Hepatocyte (in vitro differentiated cells): ENCODE results near the gene VGLL4.

Experiments used
- CTCF ChIP-seq: fragments of 200-600 bp; sonication (generic); IDR thresholded peaks from 2 replicates; pipeline ENCODE4 v1.5.1; 2016; ENCODE audit warnings: antibody characterized with exemption, mild to moderate bottlenecking; ENCODE audit not compliant: poor library complexity
- EZH2 ChIP-seq: fragments of 200-600 bp; sonication (generic); IDR thresholded peaks from 2 replicates; pipeline ENCODE4 v1.6.1; 2016; ENCODE audit warnings: antibody characterized with exemption, mild to moderate bottlenecking, borderline replicate concordance
- EZH2phosphoT487 ChIP-seq: fragments of 200-600 bp; sonication (generic); IDR thresholded peaks from one replicate; pipeline ENCODE4 v1.6.1; 2018; ENCODE audit warnings: antibody characterized with exemption, mild to moderate bottlenecking, low read depth, moderate library complexity; ENCODE audit not compliant: unreplicated experiment, severe bottlenecking

GRCh38 chr3:11580645-11581044 lies 63.1 kb downstream of the VGLL4 start:
- TF ChIP-seq CTCF, result no peak
- TF ChIP-seq EZH2, result no peak
- no peak for TF ChIP-seq EZH2phosphoT487
